ENCODE results near the gene PRF1.
"Not testable (repeated sequence)": the region's sequence is repeated elsewhere in the genome, so short reads cannot be mapped to it uniquely, and the experiment has no call there.

PRF1 gene
- total RNA-seq: 12.1 to 48.8 (median 34.5) reads per million in 4 donors

GRCh38 chr10:70602665-70603448, at the start of gene PRF1:
PRF1 (minus strand) TSS chr10:70602741; CDS start chr10:70600902, 1,839 bp downstream.
- DNase-seq: peak; percentile 41 to 82 (median 52)

- DNase-seq: no peak
These were observed 49.1 kb upstream of the PRF1 start for GRCh38 chr10:70651661-70652060.

DNA sequence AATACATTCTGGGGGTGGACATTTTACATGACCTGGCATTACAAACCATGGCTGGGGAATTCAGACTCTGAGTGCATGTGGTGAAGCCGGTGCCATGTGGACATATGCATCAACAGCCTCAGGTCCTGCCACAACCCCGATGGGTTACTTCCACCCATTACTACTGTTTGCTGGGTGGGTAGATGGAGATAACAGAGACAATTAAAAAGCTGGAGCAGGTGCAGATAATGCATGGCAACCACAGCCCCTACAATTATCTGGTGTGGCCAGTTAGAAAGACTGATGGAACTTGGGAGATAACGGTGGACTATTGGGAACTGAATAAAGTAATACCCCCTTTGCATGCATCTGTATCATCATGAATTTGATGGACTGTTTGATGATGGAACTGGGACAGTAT, 48.2 kb upstream of the PRF1 start:
- DNase-seq: no peak

GRCh38 chr10:70650104-70650503, 47.6 kb upstream of the PRF1 start:
- DNase-seq: no peak

DNA sequence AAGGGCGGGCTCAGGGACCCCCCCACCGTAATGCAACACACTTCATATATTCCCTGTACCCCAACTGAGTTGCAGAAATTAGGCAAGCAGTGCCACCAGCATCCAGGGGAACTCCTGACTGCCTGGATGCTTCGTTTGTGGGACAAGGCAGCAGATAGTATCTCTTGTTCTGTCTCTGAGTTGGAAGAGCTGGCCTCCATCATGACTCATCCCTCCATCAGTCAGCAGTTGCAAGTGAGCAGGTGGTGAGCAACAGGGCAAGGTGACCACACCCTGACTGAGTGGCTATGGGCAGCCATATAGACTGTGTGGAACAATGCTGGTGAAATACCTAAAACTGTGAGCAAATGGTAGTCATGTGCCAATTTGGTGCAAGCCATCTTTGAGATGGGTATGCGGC, 47.0 kb upstream of the PRF1 start:
- no peak for DNase-seq

DNA sequence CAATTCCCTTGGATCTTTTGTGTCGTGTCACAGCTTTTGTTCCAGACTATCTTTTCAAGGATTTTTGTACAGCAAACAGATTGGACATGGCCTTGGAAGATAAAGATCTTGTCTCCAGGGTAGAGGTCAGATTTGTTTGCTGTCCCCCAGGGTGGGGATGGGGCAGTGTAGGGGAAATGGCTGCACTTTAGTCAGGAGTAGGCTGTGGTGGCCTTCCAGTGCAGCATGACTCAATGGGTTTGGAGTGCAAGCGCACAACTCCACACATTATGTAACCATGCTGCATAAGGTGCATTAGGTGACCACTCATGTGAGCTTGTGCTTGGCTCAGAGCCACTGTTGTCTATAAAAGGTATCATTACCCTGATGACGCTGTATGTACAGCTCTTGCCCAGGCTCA, 45.9 kb upstream of the PRF1 start:
- DNase-seq: no peak

- no peak for DNase-seq
These were observed 44.5 kb upstream of the PRF1 start for GRCh38 chr10:70647086-70647485.

GRCh38 chr10:70644959-70645358, 42.4 kb upstream of the PRF1 start:
- DNase-seq: not testable (repeated sequence)

DNA sequence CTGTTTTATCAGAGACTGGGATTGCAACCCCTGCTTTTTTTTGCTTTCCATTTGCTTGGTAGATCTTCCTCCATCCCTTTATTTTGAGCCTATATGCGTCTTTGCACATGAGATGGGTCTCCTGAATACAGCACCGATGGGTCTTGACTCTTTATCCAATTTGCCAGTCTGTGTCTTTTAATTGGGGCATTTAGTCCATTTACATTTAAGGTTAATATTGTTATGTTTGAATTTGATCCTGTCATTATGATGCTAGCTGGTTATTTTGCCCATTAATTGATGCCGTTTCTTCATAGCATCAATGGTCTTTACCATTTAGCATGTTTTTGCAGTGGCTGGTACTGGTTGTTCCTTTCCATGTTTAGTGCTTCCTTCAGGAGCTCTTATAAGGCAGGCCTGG, 40.7 kb upstream of the PRF1 start:
- DNase-seq: not testable (repeated sequence)

GRCh38 chr10:70639640-70640383, 37.3 kb upstream of the PRF1 start:
- not testable (repeated sequence) for DNase-seq

GRCh38 chr10:70634515-70634914, 32.0 kb upstream of the PRF1 start:
- not testable (repeated sequence) for DNase-seq

GRCh38 chr10:70634011-70634410, 31.5 kb upstream of the PRF1 start:
- no peak for DNase-seq

GRCh38 chr10:70631735-70632134, 29.2 kb upstream of the PRF1 start:
- not testable (repeated sequence) for DNase-seq

- no peak for DNase-seq
These were observed 26.8 kb upstream of the PRF1 start for GRCh38 chr10:70629338-70629737.

DNA sequence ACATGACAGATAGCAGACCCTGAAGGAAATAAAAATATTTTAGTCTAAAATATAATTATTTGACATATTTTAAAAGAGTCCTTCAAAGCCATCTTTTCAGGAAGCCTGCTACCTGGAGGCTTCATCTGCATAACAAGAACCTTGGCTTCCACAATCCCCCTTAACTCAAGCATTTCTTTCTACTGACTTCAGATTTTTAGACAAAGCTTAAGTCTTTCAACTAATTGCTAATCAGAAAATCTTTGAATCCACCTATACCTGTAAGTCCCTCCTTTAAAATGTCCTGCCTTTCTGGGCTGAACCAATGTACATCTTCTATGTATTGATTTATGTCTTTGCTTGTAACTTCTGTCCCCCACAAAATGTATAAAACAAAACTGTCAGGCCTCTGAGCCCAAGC, 23.5 kb upstream of the PRF1 start:
- no peak for DNase-seq

DNA sequence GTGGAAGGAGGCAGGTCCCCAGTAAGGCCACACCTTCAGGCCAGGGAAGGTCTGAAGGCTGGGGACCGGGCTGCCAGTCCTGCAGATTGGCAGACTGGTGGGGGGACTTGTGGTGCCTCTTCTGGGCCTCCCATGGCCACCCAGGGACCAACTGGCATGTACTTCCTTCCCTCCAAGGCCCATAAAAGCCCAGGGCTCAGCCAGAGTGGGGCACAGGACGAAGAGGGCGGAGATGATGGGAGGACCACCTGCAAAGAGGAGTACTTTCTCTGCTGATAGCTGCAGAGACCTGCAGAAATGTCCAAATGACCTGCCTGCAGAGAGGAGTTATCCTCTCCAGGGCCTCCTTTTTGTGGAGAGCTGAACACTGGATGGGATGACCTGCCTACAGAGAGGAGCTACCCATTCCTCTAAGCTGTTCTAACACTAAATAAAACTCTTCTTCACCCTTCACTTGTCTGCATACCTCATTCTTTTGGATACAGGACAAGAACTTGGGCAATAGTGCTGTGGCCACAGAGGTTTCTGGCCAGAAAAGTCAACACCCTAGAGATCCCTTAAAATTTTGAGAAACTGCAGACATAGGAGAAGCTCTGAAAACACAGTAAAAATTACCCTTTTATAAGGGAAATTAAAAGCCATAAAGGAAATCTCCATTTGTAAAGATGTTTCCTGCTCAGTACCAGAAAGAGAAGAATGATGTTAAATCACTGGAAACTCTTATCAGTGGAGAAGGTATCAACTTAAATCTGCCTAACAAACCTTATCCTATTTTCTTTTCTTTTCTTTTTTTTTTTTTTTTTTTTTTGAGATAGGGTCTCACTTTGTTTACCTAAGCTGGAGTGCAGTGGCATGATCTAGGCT, 20.7 kb upstream of the PRF1 start:
- no peak for DNase-seq

GRCh38 chr10:70622541-70622940, 20.0 kb upstream of the PRF1 start:
- DNase-seq: no peak

DNA sequence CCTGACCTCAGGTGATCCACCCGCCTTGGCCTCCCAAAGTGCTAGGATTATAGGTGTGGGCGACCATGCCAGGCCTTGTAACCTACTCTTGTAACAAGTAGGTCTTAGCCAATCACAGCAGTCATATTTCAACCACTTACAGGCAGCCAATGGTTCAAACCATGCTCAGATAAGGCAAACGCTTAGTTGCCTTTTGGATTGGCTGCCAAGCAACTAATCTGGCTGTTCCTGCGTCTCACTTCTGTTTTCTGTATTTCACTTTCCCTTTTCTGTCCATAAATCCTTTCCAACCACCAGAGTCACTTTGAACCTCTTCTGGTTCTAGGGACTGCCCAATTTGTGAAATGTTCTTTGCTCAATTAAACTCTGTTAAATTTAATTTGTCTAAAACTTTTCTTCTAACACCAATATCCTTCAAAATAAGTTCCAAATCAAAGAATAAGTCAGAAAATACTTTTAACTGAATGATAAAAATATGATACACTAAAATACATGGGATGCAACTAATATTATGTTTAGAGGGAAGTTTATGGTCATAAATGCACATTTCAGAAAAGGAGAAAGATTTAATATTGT, 19.1 kb upstream of the PRF1 start:
- no peak for DNase-seq

GRCh38 chr10:70620020-70620289, 17.4 kb upstream of the PRF1 start:
- no peak for DNase-seq

- DNase-seq: no peak
These were observed 16.9 kb upstream of the PRF1 start for GRCh38 chr10:70619271-70620019.

DNA sequence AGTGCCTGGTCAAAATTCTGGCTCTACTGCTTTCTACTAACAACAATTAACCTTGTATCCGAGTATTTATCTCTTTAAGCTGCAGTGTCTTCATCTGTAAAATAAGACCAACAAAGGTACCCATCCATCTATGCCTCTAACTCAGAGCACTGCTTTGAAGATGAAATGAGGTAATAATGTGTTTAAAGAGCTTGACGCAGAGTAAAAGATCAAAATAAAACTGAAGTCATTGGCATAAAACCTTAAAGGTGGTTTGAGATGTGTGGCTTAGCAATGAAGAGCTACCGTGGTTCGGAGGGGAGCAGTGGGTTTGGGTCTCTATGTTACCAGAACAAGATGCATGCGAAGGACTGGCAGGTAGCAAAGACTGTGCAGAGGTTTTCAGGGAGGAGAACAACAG, 16.1 kb upstream of the PRF1 start:
- DNase-seq: no peak
